Measurements from ENCODE around the gene FLT3. TPM values are rescaled to one million over a fixed set of nuclear protein-coding genes. Genes with fewer than 3 reads are reported as not detected.

FLT3 gene
- total and polyA plus RNA-seq, 2 donors from 2014 or later: 2.9 TPM; not detected in 1

DNA sequence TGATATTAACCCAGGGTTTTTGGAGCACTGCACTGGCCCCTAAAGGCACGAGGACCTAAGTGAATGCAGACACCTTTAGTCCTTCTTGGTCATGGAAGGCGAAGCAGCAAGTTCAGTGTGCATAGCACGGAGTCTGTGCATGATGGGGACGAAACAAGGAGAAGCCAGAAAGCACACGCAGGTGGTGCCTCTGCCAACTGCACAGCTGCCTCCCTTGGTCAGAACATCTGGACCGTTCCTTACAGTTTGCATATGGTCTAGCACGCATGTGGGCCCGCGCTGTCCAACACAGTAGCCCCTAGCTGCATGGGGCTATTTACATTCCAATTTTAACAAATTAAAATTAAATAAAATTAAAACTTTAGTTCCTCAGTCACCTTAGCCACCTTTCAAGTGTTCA, 44.0 kb downstream of the FLT3 start:
- Histone ChIP-seq H3K27ac (ENCODE audit: low read depth in 2 of 2, low read length in 2 of 2) (no peak overlapping the region), H3K36me3 (ENCODE audit: control insufficient read depth in 2 of 3, insufficient read depth in 3 of 3, low read length in 3 of 3) (no peaks in the 10 kb centered on the region), H3K4me1 (ENCODE audit: control insufficient read depth in 2 of 3, insufficient read depth in 2 of 3, low read depth in 1 of 3, low read length in 3 of 3) (no peaks in the 10 kb centered on the region), H3K9ac (ENCODE audit: low read length in 3 of 3) (no peak overlapping the region), H3K4me3 (ENCODE audit: low read length in 3 of 3) (no peak overlapping the region), H3K9me3 (ENCODE audit: control insufficient read depth in 2 of 3, insufficient read depth in 1 of 3, low read length in 3 of 3) (no peaks in the 10 kb centered on the region), H3K27me3 (ENCODE audit: control insufficient read depth, insufficient read depth, low read length) (no peaks in the 10 kb centered on the region)
- TF ChIP-seq, protein P1, sequence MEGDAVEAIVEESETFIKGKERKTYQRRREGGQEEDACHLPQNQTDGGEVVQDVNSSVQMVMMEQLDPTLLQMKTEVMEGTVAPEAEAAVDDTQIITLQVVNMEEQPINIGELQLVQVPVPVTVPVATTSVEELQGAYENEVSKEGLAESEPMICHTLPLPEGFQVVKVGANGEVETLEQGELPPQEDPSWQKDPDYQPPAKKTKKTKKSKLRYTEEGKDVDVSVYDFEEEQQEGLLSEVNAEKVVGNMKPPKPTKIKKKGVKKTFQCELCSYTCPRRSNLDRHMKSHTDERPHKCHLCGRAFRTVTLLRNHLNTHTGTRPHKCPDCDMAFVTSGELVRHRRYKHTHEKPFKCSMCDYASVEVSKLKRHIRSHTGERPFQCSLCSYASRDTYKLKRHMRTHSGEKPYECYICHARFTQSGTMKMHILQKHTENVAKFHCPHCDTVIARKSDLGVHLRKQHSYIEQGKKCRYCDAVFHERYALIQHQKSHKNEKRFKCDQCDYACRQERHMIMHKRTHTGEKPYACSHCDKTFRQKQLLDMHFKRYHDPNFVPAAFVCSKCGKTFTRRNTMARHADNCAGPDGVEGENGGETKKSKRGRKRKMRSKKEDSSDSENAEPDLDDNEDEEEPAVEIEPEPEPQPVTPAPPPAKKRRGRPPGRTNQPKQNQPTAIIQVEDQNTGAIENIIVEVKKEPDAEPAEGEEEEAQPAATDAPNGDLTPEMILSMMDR (IDR thresholded peaks at IDR 0.05; ENCODE audit: borderline replicate concordance, extremely low read depth, insufficient read depth): no peak
- intact Hi-C loops (cut with DNase I): no loop called here
- FAIRE-seq: no peak
- no peak for DNase-seq

DNA sequence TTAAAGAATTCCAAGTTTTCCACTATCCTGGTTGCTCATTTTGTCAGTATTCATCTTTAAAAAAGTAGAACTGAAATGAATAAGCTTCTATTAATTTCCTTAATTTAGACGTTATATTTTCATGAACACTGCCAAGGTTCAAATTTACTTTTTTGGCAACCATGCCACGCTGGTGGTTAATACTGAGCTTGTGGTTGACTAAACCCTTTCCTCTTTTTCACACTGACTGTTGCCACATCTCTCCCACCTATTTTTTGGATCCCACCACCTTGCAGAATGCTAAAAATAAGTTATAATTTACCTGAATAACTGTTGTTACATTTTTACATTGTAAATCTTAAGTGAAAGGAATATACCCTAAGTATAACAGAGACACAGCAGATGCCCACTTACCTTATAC, 45.0 kb downstream of the FLT3 start:
- intact Hi-C loops (cut with DNase I): no loop called here
- no peaks in the 10 kb centered on the region for H3K4me1 ChIP-seq (ENCODE audit: control insufficient read depth in 2 of 3, insufficient read depth in 2 of 3, low read depth in 1 of 3, low read length in 3 of 3)
- H3K27ac ChIP-seq (ENCODE audit: low read depth in 2 of 2, low read length in 2 of 2): no peak overlapping the region
- DNase-seq (no peak), FAIRE-seq (no peak)
- TF ChIP-seq, protein P1 (IDR thresholded peaks at IDR 0.05; ENCODE audit: borderline replicate concordance, extremely low read depth, insufficient read depth): no peak
- H3K4me3 ChIP-seq (ENCODE audit: low read length in 3 of 3): no peak overlapping the region
- H3K9ac ChIP-seq (ENCODE audit: low read length in 3 of 3): no peak overlapping the region
- H3K36me3 ChIP-seq (ENCODE audit: control insufficient read depth in 2 of 3, insufficient read depth in 3 of 3, low read length in 3 of 3): no peaks in the 10 kb centered on the region
- no peaks in the 10 kb centered on the region for H3K27me3 ChIP-seq (ENCODE audit: control insufficient read depth, insufficient read depth, low read length)
- no peaks in the 10 kb centered on the region for H3K9me3 ChIP-seq (ENCODE audit: control insufficient read depth in 2 of 3, insufficient read depth in 1 of 3, low read length in 3 of 3)

DNA sequence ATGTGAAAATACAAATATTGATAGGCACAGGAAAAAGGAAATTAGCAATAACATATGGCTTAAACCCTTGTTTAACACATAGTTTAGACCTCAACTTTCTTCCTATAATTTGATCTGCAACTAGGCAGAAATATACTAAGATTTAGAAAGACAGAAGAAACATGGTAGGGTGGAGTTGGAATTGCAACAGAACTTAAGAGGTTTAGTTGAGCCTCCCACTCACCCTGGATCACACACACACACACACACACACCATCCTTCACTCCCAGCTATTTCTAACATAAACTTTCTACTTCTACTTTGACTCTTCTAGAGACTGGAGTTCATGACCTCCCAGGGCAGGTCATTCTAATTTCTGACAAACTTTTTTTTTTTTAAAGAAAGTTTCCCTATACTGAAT, 47.4 kb downstream of the FLT3 start:
- FAIRE-seq: no peak
- Histone ChIP-seq H3K9me3 (ENCODE audit: control insufficient read depth in 2 of 3, insufficient read depth in 1 of 3, low read length in 3 of 3) (no peaks in the 10 kb centered on the region), H3K4me3 (ENCODE audit: low read length in 3 of 3) (no peak overlapping the region), H3K27ac (ENCODE audit: low read depth in 2 of 2, low read length in 2 of 2) (no peak overlapping the region), H3K36me3 (ENCODE audit: control insufficient read depth in 2 of 3, insufficient read depth in 3 of 3, low read length in 3 of 3) (no peaks in the 10 kb centered on the region), H3K4me1 (ENCODE audit: control insufficient read depth in 2 of 3, insufficient read depth in 2 of 3, low read depth in 1 of 3, low read length in 3 of 3) (no peaks in the 10 kb centered on the region), H3K9ac (ENCODE audit: low read length in 3 of 3) (no peak overlapping the region), H3K27me3 (ENCODE audit: control insufficient read depth, insufficient read depth, low read length) (no peaks in the 10 kb centered on the region)
- intact Hi-C loops (cut with DNase I): no loop called here
- TF ChIP-seq, protein P1 (IDR thresholded peaks at IDR 0.05; ENCODE audit: borderline replicate concordance, extremely low read depth, insufficient read depth): no peak
- DNase-seq: no peak

Data from kidney (tissue), 14 donors.